ENCODE data around the gene FMNL2.

DNA sequence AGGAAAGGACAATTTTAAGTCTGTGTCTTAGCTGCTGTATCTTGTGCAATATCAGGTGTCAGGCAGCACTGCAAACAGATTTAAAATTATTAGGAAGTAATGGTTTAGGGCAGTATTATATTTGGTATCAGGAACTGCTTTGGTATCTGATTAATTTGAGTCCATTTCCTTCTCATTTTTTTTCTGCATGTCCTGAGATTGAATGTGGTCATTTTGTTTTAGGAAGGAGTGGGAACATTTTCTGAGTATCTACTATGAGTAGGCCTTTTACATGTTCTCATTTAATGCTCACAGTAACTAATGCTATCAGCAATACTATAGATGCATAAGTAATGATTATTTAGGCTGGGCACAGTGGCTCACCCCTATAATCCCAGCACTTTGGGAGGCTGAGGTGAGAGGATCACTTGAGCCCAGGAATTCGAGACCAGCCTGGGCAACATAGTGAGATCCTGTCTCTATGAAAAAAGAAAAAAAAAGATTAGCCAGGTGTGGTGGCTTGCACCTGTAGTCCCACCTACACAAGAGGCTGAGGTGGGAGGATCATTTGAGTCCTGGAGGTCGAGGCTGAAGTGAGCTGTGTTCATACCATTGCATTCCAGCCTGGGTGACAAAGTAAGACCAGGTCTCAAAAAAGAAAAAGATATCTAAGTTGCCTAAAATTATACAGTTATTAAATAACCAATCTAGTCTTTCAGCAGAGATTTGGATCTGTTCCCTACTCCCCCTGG, 4.7 kb downstream of the FMNL2 start:
- TF ChIP-seq POLR2A (IDR thresholded peaks at IDR 0.05; ENCODE audit: low read depth, low read length) (no peak), POLR2AphosphoS5 (IDR thresholded peaks at IDR 0.05; ENCODE audit: low read depth, low read length) (no peak), POU2F2 (IDR thresholded peaks at IDR 0.05; ENCODE audit: low read depth, low read length) (no peak), TAF1 (IDR thresholded peaks at IDR 0.05; ENCODE audit: low read depth, low read length) (no peak), PAX5 (IDR thresholded peaks at IDR 0.05; ENCODE audit: insufficient read depth, low read length, severe bottlenecking) (no peak)
